HuH-7.5 (cell line): Measurements from ENCODE around the gene PDIA3.
"Not testable (repeated sequence)": the region's sequence is repeated elsewhere in the genome, so short reads cannot be mapped to it uniquely, and the experiment has no call there.

ENCODE experiments used
- DNase-seq: peaks from one replicate; pipeline ENCODE4 v3.0.0; 2011; ENCODE audit warnings: low spot score

The PDIA3 gene

GRCh38 chr15:43746245-43746902 lies at the start of gene PDIA3:
Gene PDIA3 (plus strand): TSS chr15:43746438. CDS start chr15:43746540, 102 bp downstream.
- DNase-seq: peak; percentile 80

GRCh38 chr15:43702174-43702573 lies 44.1 kb upstream of the PDIA3 start:
- no peak for DNase-seq

DNA sequence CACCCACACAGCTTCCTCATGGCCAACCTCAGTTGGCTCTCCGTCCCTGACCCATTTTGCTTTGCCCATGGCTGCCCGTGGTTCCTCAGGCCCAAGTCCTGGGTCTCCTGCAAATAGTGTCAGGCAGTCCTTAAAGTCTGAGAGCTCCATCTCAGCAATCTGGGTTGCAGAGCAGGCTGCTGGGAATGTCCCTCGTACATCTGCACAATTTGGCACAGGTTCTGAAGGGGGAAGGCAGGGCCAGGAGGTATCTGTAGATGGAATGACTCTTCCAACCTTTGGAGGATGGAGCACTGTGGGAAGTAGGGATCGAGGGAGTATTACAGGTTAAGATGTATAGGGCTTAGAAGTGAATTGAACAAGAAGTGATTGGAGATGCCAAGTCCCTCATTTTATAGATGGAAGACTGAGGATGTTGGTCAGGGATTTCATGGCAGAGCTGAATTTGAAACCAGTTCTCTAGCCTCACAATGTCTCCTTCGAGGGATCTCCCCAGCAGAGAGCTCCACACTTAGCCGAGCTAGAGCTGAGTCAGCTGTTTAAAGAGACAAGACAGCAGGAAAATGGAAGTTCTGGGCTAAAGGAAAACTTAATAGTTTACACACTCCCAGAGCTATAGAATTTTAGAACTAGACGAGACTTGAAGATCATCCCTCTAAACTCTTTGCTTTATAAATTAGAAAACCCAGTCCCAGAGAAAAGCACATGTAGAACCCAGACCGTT lies 43.4 kb upstream of the PDIA3 start:
- DNase-seq: no peak

GRCh38 chr15:43710431-43711131 lies 35.7 kb upstream of the PDIA3 start:
- not testable (repeated sequence) for DNase-seq

GRCh38 chr15:43723151-43723550 lies 23.1 kb upstream of the PDIA3 start:
- DNase-seq: no peak

GRCh38 chr15:43726306-43726705 lies 19.9 kb upstream of the PDIA3 start:
- DNase-seq: not testable (repeated sequence)

DNA sequence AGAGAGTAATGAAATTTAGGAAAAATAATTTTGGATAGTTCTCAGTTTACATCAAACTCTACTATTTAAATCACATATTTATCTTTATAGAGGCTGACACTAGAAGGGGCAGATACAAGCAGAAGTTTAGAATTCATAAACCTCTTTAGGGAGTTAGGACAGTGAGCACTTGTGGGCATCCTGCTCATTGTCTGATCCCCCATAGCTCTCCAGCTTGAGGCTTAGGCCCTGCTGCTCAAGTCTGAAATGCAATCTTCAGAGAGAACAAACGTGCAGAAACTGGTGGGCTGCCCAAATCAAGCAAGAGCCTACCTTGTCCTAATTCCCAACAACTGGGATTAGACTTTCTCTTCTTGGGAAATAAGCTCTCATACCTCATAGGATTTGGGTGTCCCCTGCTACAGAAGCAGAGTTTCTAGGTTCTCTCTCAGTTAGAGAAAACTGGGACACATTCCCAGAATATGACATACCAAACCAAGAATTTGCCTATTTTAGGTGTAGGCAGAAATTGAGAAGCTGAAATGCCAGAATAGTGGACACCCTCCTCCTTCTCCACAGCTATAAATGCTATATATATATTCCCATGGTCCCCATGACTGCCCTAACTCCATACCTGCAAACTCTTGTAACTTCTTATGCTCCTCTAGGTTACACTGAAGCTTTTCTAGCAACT lies 18.0 kb upstream of the PDIA3 start:
- DNase-seq: not testable (repeated sequence)

GRCh38 chr15:43735416-43735815 lies 10.8 kb upstream of the PDIA3 start:
- DNase-seq: no peak

- not testable (repeated sequence) for DNase-seq
Measured at GRCh38 chr15:43746903-43747309, 668 bp downstream of the PDIA3 start.

DNA sequence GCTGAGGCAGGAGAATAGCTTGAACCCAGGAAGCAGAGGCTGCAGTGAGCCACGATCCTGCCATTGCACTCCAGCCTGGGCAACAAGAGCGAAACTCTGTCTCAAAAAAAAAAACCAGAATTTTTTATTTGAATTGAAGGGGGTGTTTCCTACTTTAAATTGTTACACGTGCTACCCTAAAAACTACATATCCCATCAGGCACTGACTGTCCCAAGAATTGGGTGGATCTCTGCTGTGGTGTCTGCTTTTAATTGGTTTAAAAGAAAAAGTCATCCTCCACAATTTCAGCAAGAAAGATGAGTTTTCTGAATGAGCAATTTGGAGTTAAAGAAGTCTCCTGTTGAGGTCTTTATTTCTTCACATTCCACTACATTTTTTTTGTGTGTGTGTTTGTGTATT lies 2.1 kb downstream of the PDIA3 start:
- no peak for DNase-seq

DNA sequence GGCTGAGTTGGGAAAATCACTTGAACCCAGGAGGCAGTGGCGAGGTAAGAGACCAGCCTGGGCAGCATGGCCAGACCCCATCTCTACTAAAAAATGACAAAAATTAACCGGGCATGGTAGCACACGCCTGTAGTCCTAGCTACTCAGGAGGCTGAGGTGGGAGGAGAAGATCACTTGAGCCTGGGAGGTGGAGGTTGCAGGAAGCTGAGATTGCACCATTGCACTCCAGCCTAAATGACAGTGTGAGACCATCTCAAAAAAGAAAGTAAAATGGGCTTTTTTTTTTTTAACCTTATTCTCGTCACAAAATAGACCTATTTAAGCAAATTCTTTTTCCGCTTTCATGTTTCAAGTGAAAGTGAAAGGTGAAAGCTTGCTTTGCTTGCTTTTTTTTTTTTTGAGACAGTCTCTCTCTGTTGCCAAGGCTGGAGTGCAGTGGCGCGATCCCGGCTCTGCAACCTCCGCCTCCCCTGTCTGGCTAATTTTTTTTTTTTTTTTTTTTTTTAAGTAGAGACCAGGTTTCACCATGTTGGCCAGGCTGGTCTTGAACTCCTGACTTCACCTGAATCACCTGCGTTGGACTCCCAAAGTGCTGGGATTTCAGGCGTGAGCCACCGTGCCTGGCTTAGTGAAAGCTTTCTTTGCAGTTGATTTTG lies 3.6 kb downstream of the PDIA3 start:
- DNase-seq: no peak

DNA sequence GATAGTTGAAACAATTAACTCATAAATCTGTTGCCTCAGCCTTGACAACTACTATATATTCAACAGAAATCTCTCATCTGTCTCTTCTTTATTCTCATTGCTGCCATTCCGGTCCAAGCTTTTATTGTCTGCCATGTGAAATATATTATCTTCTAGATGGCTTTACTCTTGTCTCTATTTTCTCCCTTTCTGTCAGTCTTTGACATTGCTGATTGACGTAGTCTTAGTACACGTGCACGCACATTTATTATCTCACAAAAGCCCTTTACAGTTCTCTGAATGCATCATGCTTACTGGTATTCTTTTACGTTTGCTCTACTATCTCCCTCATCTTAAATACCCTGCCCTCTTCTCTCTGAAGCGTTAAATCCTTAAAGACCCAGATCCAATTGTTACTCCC lies 5.6 kb downstream of the PDIA3 start:
- no peak for DNase-seq

- no peak for DNase-seq
Measured at GRCh38 chr15:43762824-43763223, 16.6 kb downstream of the PDIA3 start.

GRCh38 chr15:43763819-43764446 lies 17.7 kb downstream of the PDIA3 start:
- no peak for DNase-seq

- DNase-seq: no peak
Measured at GRCh38 chr15:43769584-43770228, 23.5 kb downstream of the PDIA3 start.

DNA sequence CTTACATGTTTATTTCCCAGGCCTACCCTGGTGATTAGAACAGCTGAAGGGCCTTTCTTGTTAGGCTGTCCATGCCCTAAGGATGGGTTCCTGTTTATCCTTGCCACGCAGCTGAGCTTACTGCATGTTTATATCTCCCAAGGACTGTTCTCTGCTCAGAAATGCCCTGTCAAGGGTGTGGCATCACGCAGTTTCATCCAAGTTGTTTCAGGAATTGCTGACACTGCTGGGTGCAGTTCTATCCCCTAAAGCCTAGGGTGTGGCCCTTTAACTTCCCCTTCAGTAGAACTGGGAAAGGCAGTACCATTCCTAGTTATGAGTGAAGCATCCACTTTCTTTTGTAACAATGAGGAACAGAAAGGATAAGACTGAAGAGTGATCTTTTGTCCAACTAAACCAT lies 25.6 kb downstream of the PDIA3 start:
- no peak for DNase-seq

DNA sequence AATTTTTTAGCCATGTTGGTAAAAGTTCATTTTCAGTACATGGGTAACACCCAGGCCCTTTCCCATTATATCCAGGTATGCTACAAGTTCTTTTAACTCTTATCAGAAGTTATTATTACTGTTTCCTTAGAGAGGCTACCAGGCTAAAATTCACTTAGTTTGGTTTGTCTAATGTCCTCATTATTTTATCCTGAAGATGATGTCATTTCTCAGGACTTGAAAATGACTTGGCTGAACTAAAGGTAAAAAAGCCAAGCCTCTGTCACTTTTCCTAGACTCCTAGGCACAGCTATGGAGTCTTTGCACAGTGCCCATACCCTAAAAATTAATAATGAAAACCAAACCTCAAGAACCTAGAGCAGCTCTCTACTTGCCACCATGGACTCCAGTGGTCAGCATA lies 26.4 kb downstream of the PDIA3 start:
- no peak for DNase-seq

GRCh38 chr15:43774062-43774461 lies 27.8 kb downstream of the PDIA3 start:
- no peak for DNase-seq

DNA sequence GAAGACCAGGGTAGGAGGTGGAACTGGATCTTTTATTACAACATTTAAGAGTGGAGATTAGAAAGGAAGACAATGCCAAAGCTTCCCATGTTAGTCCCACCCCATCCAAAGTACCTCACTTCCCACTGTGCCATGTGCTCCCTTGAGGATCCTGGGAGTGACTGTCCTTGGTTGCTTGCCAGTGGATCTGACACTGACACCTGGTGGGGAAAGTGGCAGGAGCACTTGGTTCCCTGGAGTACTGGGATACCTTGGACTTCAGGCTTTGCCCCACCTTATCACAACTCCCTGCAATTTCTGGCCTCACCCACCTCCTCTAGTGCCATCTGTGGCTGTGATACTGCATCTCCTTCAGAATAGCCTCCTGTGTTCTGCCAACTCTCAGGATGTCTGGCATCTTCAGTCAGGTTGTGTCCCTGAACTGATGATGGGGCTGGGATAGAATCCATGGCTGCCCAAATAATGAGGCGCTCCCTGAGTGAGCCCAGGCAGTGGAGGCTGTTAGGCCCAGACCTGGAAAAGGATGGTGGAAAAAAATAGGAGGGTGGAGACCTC lies 29.2 kb downstream of the PDIA3 start:
- no peak for DNase-seq

- DNase-seq: no peak
Measured at GRCh38 chr15:43776101-43776717, 30.0 kb downstream of the PDIA3 start.
